Stimulated activated CD4-positive, alpha-beta T cell treated with anti-CD3 and anti-CD28 coated beads, TNF-alpha, amount 100 ng/mL, for 1 hour (primary cell): Measurements from ENCODE around the gene ADCYAP1R1.

Experiments used
- DNase-seq, 3 donors: peaks; one replicate each; pipeline ENCODE4 v3.0.0-alpha.2; 2020; ENCODE audit warnings: low read depth in 3 of 3, low spot score in 1 of 3

The ADCYAP1R1 gene

GRCh38 chr7:31104361-31105255, 52.5 kb downstream of the ADCYAP1R1 start:
- DNase-seq = no peak

DNA sequence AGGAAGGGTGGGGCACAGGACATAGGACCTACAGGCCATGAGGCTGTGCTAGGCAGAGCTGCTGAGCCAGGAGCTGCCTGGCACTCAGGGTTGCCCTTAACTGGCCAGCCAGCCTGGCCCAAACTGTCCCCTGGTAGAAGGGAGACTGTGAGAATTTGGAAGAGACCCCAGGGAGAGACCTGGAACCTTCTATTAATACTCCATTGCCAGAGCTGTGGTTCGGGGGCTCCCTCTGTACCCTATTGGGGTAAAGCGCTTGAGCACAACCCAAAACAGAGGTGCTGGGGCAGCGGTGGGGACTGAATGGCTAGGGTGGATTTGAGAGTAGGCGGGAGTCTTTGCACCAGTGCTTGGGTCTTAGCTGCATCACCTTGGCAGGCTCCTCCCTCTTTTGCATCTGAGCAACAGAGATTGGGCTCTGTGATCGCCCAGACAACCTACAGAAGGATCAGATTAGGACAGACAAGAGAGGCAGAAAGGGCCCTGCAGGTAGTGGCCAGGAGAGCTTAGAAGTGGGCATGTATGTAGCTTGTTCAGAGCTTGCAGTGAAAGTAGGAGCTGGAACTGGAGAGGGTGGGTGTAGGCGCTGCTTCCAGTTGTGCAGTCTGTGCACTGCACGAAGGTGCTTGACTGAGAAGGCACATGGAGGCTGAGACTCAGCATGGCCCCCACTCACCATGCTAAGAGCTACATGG, 53.3 kb downstream of the ADCYAP1R1 start:
- no peak for DNase-seq

GRCh38 chr7:31106303-31107105, 54.4 kb downstream of the ADCYAP1R1 start:
- no peak for DNase-seq

DNA sequence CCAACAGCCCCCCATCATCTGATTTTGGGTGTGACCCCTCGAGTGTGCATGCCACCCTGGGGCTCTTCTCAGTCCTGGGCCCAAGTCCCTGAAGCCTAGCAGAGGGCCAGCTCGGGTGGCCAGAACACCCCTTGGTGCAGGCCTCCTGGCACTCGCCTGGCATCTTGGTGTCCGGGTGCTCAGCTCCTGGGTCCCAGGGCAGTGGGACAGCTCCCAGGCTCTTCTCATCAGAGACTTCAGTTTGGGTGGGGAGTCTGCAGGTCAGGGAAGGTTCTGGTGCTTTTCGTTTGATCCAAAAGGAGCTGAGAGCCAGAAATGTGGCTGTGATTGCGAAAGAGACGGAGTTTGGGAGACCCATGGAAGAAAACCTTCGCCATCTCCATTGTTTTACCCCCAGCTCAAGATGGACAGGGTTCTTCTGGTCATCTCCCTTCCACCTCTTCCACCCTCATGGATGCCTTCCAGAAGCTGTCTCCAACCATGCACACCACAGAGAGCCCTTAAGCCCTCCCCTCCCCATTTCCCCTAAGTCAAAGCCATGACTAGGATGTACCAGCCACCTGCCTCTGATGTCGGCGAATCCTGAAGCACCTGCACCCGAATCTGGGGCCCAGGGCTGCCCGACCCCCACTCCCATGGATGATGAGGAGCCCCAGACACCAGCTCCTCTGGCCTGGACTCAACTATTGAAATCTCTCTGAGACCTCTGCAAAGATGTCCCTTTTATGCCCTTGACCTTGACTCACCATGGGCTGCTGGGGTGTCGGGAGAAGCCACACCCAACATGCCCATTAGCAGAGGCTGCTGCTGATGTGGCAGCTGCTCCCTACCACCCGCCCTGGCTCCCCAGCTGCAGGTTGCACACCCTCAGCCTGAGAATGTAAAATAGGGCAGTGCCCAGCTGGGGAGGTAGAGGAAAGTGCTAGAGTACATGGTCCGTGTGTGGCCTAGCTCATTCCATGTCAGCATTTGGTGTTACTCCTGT, 55.3 kb downstream of the ADCYAP1R1 start:
- DNase-seq = no peak

DNA sequence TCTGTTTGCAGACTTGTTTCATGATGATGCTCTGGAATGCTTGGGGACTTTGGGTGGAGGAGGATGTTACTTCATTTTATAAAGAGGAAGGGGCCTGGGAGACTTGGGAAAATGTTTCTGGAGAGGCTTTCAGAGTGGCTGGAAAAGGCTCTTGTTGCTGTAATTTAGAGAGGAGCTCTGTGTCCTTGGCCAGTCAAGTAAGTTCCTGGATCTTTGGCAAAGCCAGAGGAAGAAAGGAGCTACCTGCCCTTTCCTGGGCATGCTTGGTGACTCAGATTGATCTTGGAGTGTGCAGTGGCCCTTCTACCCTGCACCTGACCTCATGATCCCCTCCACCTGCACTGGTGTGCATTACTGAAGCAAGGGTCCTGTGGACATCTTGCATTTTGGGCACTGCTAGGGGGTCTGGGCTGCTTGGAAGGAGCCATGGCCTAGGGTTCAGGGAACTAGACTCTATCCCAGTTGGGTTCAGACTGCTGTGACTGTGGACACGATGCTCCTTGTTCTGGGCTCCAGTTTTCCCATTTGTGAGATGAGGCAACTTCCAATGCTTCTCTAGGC, 56.1 kb downstream of the ADCYAP1R1 start:
- DNase-seq = no peak

DNA sequence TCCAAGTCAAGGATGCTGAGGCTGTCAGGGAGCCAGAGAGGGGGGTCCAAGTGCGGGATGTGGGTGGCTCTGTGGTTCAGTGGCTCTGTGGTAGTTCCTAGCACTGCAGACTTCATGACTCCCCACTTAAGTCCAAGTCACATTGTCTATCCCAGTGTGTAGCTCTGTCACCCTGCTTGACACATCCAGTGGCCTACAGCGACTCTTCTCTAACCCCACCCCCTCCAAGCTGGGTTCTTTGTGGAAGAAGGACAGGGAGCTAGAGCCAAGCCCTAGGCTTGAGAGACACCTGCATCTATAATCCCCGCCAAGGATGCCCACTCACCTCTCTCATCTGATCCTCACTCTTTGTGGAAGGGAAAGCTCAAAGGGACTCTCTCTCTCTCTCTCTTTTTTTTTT, 57.6 kb downstream of the ADCYAP1R1 start:
- DNase-seq = no peak

DNA sequence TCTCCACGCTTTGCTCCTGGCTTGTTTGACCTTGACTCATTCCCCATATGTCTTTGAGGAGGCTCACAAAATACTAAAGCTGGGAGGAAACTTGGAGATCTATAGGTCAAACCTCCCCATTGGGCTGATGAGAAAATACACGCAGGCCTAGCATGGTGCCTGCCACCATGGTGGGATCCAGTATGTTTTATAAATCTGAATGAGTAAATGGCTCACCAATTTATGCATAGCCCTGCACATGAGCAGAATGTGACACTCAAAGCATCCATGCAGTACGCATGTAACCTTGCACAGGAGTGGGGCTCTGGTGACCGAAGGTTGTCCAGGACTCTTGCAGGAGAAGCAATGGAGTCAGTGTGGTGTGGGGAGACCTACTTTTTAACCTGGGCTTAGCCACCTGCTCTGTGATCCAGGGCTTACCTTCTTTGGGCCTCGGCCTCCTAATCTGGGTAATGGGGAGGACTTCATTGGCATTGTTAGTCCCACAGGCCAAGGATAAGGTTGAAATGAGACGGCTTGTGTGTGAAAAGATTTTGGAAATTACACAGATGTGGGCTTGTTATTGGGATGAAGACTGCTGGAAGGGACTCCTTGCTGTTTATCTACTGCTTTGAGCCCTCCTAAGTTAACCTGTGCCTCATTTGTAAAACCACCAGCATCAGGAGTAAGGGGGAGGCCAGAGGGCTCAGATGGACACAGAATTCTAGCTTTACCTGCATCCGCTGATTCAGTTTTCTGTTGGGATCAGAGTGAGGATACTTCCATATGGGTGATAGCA, 58.4 kb downstream of the ADCYAP1R1 start:
- no peak for DNase-seq

GRCh38 chr7:31111109-31111451, 59.0 kb downstream of the ADCYAP1R1 start:
- no peak for DNase-seq

DNA sequence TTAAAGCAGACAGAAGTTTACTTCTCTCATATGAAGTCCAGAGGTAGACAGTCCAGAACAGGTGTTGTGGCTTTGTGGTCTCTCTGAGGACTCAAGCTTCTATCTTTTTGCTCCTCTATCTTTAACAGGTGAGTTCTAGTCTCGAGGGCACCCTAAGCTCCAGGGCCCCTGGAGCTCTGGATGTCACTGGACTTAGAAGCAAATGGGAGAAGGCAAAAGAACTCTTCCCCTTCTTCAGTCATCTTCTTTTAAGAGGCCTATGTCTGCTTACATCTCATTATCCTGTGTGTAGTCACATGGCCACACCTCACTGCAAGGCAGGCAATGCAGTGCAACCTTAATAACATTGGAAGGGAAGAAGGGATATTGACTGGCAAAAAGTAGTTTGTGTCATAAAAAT, 61.6 kb downstream of the ADCYAP1R1 start:
- DNase-seq = no peak

- DNase-seq = no peak
Measured at GRCh38 chr7:31114593-31115343, 62.7 kb downstream of the ADCYAP1R1 start.

- DNase-seq = no peak
Measured at GRCh38 chr7:31116615-31117014, 64.5 kb downstream of the ADCYAP1R1 start.

DNA sequence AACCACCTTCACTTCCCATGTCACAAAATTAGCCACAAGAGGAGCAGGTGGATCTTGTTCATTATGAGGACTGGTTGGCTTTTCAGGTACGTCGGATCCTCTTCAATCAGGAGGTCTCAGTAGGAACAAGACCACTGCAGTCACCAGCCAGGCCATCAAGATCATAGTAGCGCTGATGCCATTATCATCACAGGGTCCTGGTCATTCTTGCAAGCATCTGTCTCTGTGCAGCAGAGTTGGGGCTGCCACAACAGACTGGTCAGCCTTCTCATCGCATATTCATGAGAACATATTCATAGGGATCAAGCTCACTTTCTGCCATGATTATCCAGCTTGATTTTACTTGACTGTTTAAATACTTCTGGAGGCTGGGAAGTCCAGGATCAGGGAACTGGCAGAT, 67.1 kb downstream of the ADCYAP1R1 start:
- no peak for DNase-seq

DNA sequence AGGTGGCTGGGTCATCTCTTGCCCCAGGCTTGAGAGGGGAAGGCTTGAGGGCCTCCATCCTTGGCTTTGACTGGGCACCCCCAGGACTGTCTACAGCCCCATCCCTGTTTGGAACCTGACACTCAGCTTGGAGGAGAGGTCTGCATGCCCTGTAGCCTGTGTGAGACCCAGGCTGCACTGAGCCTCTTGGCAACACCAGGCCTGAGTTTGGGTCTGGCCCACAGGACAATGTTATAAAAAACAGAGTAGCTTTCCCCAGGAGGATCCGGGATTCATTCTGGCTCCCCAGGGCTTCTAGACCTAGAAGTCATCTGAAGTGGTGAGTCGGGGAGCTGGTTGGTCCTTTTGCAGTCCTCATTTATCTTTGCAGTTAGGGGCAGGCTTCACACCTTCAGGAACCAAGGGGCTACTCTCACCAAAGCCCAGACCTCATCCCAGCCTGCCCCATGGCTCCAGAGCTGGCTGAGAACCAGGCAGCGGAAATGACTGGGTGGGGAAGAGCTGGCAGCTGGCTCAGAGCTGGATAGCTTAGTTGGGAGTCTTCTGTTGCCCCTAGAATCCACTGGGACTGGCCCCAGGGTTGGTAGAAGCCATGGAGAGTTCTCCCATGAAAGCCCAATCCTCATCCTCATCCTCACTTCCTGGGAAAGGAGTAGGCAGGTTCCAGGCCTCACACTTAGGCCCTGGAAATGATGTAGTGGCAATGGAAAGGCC, 68.8 kb downstream of the ADCYAP1R1 start:
- DNase-seq = no peak

- no peak for DNase-seq
Measured at GRCh38 chr7:31121601-31122000, 69.5 kb downstream of the ADCYAP1R1 start.

DNA sequence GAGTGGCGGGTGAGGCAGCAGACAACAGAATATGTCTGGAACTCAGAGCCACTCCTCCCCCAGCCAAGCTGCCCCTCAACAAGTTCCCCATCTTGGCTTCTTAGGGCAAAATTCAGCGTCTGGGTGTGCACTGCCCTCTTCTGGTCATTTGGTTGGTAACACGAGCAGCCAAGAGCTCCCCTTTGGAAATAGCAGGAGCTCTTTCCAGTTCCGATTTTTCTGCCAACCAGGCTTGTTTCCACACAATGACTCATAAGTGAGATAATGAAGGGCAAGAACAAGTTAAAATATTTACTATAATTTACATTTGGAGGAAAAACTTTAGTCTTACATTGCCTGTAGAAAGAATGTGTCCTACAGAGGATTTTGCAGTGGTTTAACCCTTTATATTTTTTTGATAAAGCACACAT, 70.5 kb downstream of the ADCYAP1R1 start:
- no peak for DNase-seq

GRCh38 chr7:31123321-31123720, 71.2 kb downstream of the ADCYAP1R1 start:
- no peak for DNase-seq

DNA sequence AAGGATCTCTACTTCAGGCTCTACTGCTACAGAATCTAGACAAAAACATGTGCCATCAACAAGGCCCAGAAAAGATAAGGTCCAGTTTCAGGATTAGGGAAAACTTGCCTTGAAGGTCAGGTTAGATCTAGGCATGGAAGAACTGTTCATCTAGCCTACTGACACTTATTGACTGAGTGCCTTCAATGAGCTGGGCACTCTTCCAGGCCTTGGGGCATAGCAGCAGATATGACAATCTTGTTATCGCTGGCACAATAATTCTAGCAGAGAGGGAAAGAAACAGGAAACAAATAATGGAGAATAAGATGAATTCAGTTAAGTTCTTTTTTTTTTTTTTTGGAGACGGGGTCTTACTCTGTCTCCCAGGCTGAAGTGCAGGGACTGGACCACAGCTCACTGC, 71.6 kb downstream of the ADCYAP1R1 start:
- no peak for DNase-seq

- DNase-seq = no peak
Measured at GRCh38 chr7:31125171-31125570, 73.1 kb downstream of the ADCYAP1R1 start.
